ENCODE data around the gene DIO1. TPM values are rescaled to one million over a fixed set of nuclear protein-coding genes. Genes with fewer than 3 reads are reported as not detected.
A peak's percentile ranks its signal among the peaks of the same experiment; 100 is the strongest.

The DIO1 gene
- total RNA-seq, 2 donors from 2014 or later, result 0.23 TPM; not detected in 1

DNA sequence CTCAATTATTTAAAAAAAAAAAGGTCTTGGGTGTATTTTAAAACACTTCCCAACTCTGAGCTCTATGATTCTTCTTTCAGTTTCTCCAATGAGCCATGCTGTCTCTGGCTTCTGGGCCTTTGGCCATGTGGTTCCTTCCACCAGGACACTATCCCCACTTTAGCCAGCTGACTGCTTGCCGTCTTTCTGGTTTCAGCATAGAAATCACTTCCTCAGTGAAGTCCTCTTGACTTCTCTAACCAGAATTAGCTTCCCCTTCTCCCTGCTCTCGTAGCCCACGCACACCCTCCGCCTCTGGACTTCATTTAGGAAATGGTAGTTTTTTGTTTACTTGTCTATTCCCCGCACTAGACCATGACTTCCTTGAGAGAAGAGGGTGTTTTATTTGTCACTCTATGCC, 1.1 kb upstream of the DIO1 start:
- Histone ChIP-seq H3K4me3 (no peak overlapping the region), H3K36me3 (no peaks in the 10 kb centered on the region), H3K27ac (no peak overlapping the region), H3K4me1 (replicated peaks) (peaks cover 4% of the 10 kb centered on the region), H3K27me3 (replicated peaks; ENCODE audit: insufficient read depth) (no peaks in the 10 kb centered on the region), H3K9me3 (no peaks in the 10 kb centered on the region)
- DNase-seq (ENCODE audit: low spot score), result no peak
- WGBS, result 83% methylated on average over 5 of the region's 5 CpGs
- TF ChIP-seq, protein P1, sequence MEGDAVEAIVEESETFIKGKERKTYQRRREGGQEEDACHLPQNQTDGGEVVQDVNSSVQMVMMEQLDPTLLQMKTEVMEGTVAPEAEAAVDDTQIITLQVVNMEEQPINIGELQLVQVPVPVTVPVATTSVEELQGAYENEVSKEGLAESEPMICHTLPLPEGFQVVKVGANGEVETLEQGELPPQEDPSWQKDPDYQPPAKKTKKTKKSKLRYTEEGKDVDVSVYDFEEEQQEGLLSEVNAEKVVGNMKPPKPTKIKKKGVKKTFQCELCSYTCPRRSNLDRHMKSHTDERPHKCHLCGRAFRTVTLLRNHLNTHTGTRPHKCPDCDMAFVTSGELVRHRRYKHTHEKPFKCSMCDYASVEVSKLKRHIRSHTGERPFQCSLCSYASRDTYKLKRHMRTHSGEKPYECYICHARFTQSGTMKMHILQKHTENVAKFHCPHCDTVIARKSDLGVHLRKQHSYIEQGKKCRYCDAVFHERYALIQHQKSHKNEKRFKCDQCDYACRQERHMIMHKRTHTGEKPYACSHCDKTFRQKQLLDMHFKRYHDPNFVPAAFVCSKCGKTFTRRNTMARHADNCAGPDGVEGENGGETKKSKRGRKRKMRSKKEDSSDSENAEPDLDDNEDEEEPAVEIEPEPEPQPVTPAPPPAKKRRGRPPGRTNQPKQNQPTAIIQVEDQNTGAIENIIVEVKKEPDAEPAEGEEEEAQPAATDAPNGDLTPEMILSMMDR (IDR thresholded peaks at IDR 0.05), result no peak
- intact Hi-C loops (cut with DNase I), result no loop called here

DNA sequence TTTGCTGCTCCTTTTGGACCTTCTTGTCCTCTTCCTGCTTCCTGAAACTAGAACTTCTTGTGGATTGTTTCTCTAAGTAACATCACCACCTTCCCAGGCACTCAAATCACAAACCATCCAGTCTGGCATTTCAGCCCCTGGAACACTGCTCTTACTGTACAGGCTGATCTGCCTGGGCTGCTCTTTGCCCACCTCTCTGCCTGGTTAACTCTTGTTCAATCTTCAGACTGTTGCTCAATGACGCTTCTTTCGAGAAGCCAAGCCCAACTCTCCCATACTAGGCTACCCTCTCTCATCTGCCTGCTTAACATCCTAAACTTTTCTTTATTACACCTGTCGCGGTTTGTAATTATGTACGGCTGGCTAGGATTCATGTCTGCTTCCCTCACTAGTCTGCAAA, 657 bp downstream of the DIO1 start:
- WGBS, result 89% methylated on average over 5 of the region's 5 CpGs
- H3K27ac ChIP-seq, result peak overlapping the region; percentile 53 to 68
- no peak for DNase-seq (ENCODE audit: low spot score)
- H3K27me3 ChIP-seq (replicated peaks; ENCODE audit: insufficient read depth), result no peaks in the 10 kb centered on the region
- peaks cover 9% of the 10 kb centered on the region for H3K4me1 ChIP-seq (replicated peaks)
- H3K36me3 ChIP-seq, result no peaks in the 10 kb centered on the region
- intact Hi-C loops (cut with DNase I), result no loop called here
- no peak overlapping the region for H3K4me3 ChIP-seq
- no peaks in the 10 kb centered on the region for H3K9me3 ChIP-seq
- TF ChIP-seq, protein P1 (IDR thresholded peaks at IDR 0.05), result no peak
- TF ChIP-seq POLR2AphosphoS5 (IDR thresholded peaks at IDR 0.05) (no peak), POLR2A (IDR thresholded peaks at IDR 0.05) (no peak)

DNA sequence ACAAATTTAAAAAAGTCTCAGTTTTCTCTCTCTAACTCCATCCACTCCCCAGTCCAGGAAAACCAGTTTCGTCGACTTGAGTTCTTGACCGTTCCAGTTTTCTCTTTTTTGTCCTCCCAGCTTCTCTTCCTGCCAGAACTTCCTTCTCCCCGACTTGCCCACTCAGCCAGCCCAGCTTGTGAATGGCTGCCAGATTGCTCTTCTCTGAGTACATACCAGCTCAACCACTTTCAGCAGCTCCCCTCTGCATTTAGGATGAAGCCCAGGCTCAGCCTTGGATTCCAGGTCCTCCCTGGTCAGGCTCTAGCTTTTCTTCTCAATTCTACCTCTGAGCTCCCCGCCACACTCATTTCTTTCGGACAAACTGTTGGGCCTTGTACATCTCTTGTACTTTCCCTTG, 1.4 kb downstream of the DIO1 start:
- H3K27me3 ChIP-seq (replicated peaks; ENCODE audit: insufficient read depth), result no peaks in the 10 kb centered on the region
- intact Hi-C loops (cut with DNase I), result no loop called here
- WGBS, result 50% methylated on average over 6 of the region's 6 CpGs
- no peak overlapping the region for H3K4me3 ChIP-seq
- peaks cover 9% of the 10 kb centered on the region for H3K4me1 ChIP-seq (replicated peaks)
- no peaks in the 10 kb centered on the region for H3K9me3 ChIP-seq
- TF ChIP-seq, protein P1 (IDR thresholded peaks at IDR 0.05), result no peak
- TF ChIP-seq POLR2AphosphoS5 (IDR thresholded peaks at IDR 0.05), result peak; percentile 69
- TF ChIP-seq POLR2A (IDR thresholded peaks at IDR 0.05), result no peak
- H3K36me3 ChIP-seq, result no peaks in the 10 kb centered on the region
- peak; percentile 70 for DNase-seq (ENCODE audit: low spot score)
- H3K27ac ChIP-seq, result peak overlapping the region; percentile 53 to 68

DNA sequence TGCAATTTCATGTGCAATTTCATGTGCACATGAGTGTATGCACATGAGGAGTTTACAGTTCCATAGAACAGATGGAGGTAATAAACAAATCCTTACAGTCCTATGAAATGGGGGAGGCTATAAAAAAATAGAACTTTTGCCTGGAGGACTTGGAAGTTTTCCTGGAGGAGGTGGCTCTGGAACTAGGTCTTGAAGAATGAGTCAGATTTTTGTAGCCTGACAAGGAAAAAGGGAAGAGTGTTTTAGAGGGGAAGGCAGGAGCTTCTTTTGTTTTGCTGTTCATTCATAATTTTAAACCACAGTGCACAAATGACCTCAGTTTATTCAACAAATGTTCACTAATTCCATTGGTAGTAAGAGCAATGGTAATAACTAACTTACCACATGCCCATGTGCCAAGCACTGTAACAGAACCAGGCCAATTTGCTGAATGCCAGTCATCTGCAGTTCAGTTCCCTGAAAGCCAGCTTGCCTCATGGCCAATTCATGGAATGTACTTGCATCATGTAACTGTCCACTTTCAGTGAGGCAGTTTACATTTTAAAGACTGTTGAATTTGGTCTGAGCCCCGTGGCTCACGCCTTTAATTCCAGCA, 2.7 kb downstream of the DIO1 start:
- Histone ChIP-seq H3K9me3 (no peaks in the 10 kb centered on the region), H3K36me3 (no peaks in the 10 kb centered on the region), H3K27ac (peak overlapping the region in 1 of 2 donors; percentile 53), H3K27me3 (replicated peaks; ENCODE audit: insufficient read depth) (no peaks in the 10 kb centered on the region), H3K4me3 (no peak overlapping the region), H3K4me1 (replicated peaks) (peaks cover 9% of the 10 kb centered on the region)
- 30% methylated on average over 2 of the region's 2 CpGs for WGBS
- DNase-seq (ENCODE audit: low spot score), result peak; percentile 20
- TF ChIP-seq POLR2AphosphoS5 (IDR thresholded peaks at IDR 0.05) (peak; percentile 42), POLR2A (IDR thresholded peaks at IDR 0.05) (no peak)
- TF ChIP-seq, protein P1 (IDR thresholded peaks at IDR 0.05), result no peak
- intact Hi-C loops (cut with DNase I), result no loop called here

DNA sequence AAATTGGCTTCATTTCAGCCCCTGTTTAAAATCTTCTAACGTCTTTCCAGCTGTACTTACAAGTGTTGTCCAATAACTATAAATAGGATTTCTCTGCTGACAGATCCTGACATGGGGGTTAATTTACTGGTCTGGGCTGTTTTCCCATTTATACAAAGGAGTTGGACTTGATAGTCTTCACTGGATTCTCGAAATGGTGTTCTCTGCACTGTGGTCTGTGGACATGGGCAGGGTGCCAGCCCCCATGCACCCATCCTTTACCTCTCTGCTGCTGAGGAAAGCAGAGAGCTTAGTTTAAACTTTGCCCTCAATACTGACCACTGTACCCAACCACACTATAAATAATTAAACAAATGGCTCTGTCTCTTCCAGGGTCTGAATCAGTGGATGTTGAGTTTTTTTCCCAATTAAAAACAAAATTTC, 5.2 kb downstream of the DIO1 start:
- peak; percentile 87 for TF ChIP-seq POLR2AphosphoS5 (IDR thresholded peaks at IDR 0.05)
- TF ChIP-seq, protein P1 (IDR thresholded peaks at IDR 0.05), result no peak
- no peak for TF ChIP-seq POLR2A (IDR thresholded peaks at IDR 0.05)
- peak; percentile 81 for DNase-seq (ENCODE audit: low spot score)
- no peaks in the 10 kb centered on the region for H3K27me3 ChIP-seq (replicated peaks; ENCODE audit: insufficient read depth)
- WGBS, result 3% methylated on average over 2 of the region's 2 CpGs
- peak overlapping the region; percentile 53 for H3K27ac ChIP-seq
- no peaks in the 10 kb centered on the region for H3K36me3 ChIP-seq
- intact Hi-C loops (cut with DNase I), result no loop called here
- H3K9me3 ChIP-seq, result no peaks in the 10 kb centered on the region
- H3K4me3 ChIP-seq, result no peak overlapping the region
- peaks cover 9% of the 10 kb centered on the region for H3K4me1 ChIP-seq (replicated peaks)
